ENCODE data around the gene NKX1-2. TPM values are rescaled to one million over a fixed set of nuclear protein-coding genes. Genes with fewer than 3 reads are reported as not detected.
"Not testable (repeated sequence)": the region's sequence is repeated elsewhere in the genome, so short reads cannot be mapped to it uniquely, and the experiment has no call there.

The NKX1-2 gene
- total RNA-seq, 1 donor from 2014 or later = not detected

- intact Hi-C loops (cut with DNase I) = no loop called here
- DNase-seq (no peak), ATAC-seq (ENCODE audit: poor library complexity) (no peak)
These were observed 9.1 kb upstream of the NKX1-2 start for GRCh38 chr10:124458889-124459288.

- DNase-seq (no peak), ATAC-seq (ENCODE audit: poor library complexity) (no peak)
- intact Hi-C loops (cut with DNase I) = no loop called here
These were observed 8.6 kb upstream of the NKX1-2 start for GRCh38 chr10:124458473-124458872.

DNA sequence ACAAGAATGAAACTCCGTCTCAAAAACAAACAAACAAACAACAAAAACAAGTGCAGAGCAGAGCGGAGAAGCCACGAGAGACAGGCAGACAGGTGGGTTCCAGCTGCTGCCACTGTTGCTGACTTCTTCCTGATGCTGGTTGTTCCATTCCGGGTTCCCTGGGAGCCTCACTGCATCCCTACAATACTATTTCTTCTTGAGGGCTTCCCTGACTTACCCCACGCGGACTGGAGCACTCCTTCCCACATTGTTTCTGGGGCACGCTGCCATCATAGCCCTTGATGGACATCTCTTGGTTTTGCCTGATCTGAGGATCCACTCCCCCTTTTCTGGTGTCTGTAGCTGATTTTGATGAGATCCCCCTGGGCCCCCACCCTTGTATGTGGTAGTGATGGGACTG, 5.6 kb upstream of the NKX1-2 start:
- intact Hi-C loops (cut with DNase I) = no loop called here
- DNase-seq = no peak
- no peak for ATAC-seq (ENCODE audit: poor library complexity)

DNA sequence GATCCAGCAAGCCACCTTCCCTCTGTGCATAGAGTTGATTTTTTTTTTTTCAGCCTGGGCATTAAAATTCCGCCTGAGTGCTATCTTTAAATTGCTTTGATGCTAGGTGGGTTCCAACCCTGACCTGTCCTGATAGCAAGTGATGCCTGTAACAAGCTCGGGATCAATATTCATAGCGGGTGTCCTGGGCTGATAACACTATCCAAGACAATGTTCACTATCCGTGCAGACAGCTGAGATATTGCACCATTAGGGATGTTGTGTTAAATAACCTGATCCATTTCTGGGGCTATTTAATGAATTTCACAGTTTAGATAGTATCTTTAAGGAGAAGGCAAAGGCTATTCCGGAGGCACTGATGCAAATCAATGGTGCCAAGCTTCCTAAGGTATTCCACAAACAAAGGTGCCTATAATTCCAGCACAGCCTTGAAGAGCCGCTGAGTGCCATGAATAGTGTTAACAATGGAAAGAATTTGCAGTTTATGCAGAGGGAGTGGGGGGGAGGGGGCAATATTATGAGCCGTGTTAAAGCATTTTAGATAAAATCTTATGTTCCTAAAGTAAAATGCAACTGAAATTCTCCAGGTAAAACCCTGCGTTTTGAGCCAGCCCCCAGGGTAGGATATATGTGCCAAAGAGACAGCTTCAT, 4.2 kb upstream of the NKX1-2 start:
- intact Hi-C loops (cut with DNase I) = no loop called here

GRCh38 chr10:124451276-124451675, 1.4 kb upstream of the NKX1-2 start:
- no peak for ATAC-seq (ENCODE audit: poor library complexity)
- intact Hi-C loops (cut with DNase I) = no loop called here
- no peak for DNase-seq

More for the DNA sequence above, 4.2 kb upstream of the NKX1-2 start:
- DNase-seq (no peak), ATAC-seq (ENCODE audit: poor library complexity) (no peak)

GRCh38 chr10:124450783-124451057, 885 bp upstream of the NKX1-2 start:
- ATAC-seq (ENCODE audit: poor library complexity) (no peak), DNase-seq (no peak)
- intact Hi-C loops (cut with DNase I) = no loop called here

GRCh38 chr10:124449170-124450011, 444 bp downstream of the NKX1-2 start:
- intact Hi-C loops (cut with DNase I) = no loop called here
- no peak for DNase-seq
- no peak for ATAC-seq (ENCODE audit: poor library complexity)

DNA sequence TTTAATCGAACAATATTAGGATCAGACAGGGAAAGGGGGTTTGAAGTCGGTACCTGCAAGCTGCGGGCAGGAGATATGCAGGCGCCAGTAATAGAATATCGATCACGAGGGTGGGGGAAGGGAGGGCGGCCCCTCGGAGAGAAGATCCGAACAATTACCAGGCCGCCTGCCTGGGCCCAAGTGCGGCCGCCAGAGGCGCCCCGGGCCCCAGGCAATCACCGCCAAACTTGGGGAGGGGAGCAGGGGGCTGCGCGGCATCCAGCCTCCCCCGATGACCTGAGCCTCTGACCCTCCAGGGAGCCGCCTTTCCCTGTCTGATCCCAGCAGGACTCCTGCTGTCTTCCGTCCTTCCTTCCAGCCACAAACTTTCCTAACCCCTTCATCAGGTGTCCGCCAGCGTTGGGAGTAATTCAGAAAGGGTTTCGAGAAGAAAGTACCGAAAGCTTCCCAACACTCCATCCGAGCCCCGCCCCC, 1.1 kb downstream of the NKX1-2 start:
- intact Hi-C loops (cut with DNase I) = no loop called here
- ATAC-seq (ENCODE audit: poor library complexity) = no peak
- DNase-seq = no peak

DNA sequence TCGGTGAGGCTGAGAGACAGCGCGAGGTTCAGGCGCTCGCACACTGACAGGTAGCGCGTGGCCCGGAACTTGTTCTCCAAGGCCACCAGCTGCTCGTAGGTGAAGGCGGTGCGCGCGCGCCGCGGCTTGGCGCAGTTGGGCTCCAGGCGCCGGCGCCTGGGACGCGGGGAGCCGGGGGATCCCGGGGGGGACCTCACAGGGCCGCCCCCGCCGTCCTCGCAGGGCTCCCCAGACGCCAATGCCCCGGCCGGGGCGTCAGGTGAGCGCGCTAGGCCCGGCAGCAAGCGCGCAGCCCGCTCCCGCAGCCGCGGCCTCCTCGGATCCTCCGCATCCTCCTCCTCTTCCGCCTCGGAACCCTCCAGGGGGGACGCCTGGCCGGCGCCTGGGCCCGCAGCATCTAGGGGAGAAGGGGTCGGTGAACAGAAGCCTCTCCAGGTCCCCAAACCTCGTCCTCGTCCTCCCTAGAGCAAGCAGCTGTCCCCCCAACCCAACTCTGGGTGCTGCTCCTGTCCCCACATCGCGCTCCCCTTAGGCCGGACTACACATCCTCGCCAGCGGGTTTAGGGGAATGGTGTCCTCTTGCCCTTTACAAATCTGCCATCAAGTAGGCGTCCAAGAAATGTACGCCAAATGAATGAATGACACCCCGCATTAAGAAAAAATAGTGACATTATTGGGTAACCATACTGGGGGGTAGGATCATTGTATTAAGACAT, 1.9 kb downstream of the NKX1-2 start:
- intact Hi-C loops (cut with DNase I) = no loop called here
- ATAC-seq (ENCODE audit: poor library complexity) (no peak), DNase-seq (no peak)

GRCh38 chr10:124446830-124447750, 2.7 kb downstream of the NKX1-2 start:
- ATAC-seq (ENCODE audit: poor library complexity) = no peak
- intact Hi-C loops (cut with DNase I) = no loop called here
- no peak for DNase-seq

GRCh38 chr10:124441694-124442093, 8.1 kb downstream of the NKX1-2 start:
- DNase-seq; intact Hi-C loops (cut with DNase I); ATAC-seq (ENCODE audit: poor library complexity): not testable (repeated sequence)

DNA sequence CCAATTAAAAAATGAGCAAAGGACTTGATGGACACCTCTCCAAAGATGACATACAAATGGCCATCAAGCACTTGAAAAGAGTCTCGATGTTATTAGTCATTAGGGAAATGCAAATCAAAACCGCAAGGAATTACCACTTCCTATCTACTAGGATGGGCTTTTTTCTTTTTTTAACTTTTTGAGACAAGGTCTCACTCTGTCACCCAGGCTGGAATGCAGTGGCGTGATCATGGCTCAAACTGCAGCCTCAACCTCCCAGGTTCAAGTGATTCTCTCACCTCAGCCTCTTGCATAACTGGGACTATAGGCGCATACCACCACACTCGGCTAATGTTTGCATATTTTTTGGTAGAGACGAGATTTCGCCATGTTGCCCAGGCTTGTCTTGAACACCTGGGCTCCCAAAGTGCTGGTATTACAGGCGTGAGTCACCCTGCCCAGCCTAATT, 13.6 kb downstream of the NKX1-2 start:
- no peak for ATAC-seq (ENCODE audit: poor library complexity)
- intact Hi-C loops (cut with DNase I) = no loop called here
- no peak for DNase-seq

DNA sequence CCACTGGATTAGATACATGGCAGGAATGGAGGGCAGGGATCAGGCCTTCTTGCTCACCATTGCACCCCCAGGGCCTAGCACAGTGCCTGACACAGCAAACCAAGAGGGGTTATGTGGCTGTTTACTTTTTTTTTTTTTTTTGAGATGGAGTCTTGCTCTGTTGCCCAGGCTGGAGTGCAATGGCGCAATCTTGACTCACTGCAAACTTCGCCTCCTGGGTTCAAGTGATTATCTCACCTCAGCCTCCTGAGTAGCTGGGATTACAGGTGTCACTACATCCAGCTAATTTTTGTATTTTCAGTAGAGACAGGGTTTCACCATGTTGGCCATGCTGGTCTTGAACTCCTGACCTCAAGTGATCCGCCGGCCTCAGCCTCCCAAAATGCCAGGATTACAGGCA, 14.2 kb downstream of the NKX1-2 start:
- intact Hi-C loops (cut with DNase I); ATAC-seq (ENCODE audit: poor library complexity); DNase-seq: not testable (repeated sequence)

DNA sequence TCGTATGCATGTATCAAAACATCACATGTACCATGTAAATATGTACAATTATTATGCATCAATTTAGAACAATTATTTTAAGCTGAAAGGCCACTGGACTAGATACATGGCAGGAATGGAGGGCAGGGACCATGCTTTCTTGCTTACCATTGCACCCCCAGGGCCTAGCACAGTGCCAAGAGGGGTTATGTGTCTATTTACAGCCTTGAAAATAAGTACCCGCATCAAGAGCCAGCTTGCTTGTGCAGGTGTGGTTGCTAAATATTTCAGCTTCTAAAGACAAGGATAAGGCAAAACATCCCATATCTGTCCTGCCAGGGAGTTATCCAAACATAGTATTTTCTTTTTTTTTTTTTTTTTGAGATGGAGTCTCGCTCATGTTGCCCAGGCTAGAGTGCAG, 16.4 kb downstream of the NKX1-2 start:
- DNase-seq (no peak), ATAC-seq (ENCODE audit: poor library complexity) (no peak)
- intact Hi-C loops (cut with DNase I) = no loop called here

DNA sequence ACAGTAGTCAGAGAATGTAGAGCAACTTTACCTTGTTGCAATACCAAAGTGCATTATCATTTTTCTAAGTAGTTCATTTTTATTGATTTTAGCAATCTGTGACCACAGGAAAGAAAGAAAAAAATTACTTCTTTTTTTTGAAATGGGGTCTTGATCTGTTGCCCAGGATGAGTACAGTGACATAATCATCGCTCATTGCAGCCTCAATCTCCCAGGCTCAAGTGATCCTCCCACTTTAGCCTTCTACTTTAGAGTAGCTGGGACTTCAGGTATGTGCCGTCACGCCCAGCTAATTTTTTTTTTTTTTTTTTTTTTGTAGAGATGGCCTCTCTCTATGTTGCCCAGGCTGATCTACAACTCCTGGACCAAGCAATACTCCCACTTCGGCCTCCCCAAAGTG, 19.8 kb downstream of the NKX1-2 start:
- DNase-seq (no peak), ATAC-seq (ENCODE audit: poor library complexity) (no peak)
- intact Hi-C loops (cut with DNase I) = no loop called here

GRCh38 chr10:124429576-124429975, 20.3 kb downstream of the NKX1-2 start:
- ATAC-seq (ENCODE audit: poor library complexity) (no peak), DNase-seq (no peak)
- intact Hi-C loops (cut with DNase I) = no loop called here

DNA sequence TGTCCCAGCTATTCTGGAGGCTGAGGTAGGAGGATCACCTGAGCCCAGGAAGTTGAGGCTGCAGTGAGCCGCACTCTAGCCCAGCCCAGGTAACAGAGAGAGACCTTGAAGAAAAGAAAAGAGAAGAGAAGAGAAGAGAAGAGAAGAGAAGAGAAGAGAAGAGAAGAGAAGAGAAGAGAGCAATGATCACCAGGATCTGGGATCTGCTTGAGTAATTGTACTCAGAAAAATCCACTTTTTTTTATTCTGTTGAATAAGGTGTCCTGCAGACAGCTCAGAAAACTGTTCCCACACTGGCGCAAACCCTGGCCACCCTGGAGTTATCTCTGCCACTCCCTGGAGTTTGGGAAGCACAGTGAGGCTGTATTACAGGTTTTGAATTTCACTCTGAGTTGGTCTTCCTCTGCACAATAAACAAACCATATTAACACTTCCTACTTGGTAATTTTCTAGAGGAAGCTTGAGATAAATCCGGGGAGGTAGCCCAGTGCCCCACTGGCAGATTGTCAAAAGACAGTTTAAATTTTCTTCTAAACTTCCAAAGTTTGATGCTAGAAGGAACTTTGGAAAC, 21.5 kb downstream of the NKX1-2 start:
- DNase-seq (no peak), ATAC-seq (ENCODE audit: poor library complexity) (no peak)
- intact Hi-C loops (cut with DNase I) = no loop called here

GRCh38 chr10:124425227-124425962, 24.4 kb downstream of the NKX1-2 start:
- ATAC-seq (ENCODE audit: poor library complexity) (no peak), DNase-seq (no peak)
- intact Hi-C loops (cut with DNase I) = no loop called here
